GM19193 (cell line): ENCODE results near the gene HDAC1.

ENCODE experiments used
- POLR2A ChIP-seq: IDR thresholded peaks from 4 replicates; pipeline ENCODE4 v1.6.1; 2011; ENCODE audit not compliant: insufficient read depth, insufficient read length; ENCODE audit errors: extremely low read depth

HDAC1 gene

GRCh38 chr1:32307324-32307723 is 15.4 kb downstream of the HDAC1 start:
- no peak for TF ChIP-seq POLR2A

- no peak for TF ChIP-seq POLR2A
Measured at GRCh38 chr1:32309960-32310359, 18.1 kb downstream of the HDAC1 start.

GRCh38 chr1:32311709-32312393 is 20.0 kb downstream of the HDAC1 start:
- no peak for TF ChIP-seq POLR2A

- no peak for TF ChIP-seq POLR2A
Measured at GRCh38 chr1:32316903-32317277, 25.0 kb downstream of the HDAC1 start.

- TF ChIP-seq POLR2A = no peak
Measured at GRCh38 chr1:32318127-32318869, 26.4 kb downstream of the HDAC1 start.

GRCh38 chr1:32321712-32322291 is 29.9 kb downstream of the HDAC1 start:
- TF ChIP-seq POLR2A = no peak

- TF ChIP-seq POLR2A = no peak
Measured at GRCh38 chr1:32327204-32327603, 35.3 kb downstream of the HDAC1 start.

GRCh38 chr1:32329931-32330466 is 38.1 kb downstream of the HDAC1 start:
- no peak for TF ChIP-seq POLR2A

- TF ChIP-seq POLR2A = no peak
Measured at GRCh38 chr1:32330558-32331151, 38.8 kb downstream of the HDAC1 start.

- no peak for TF ChIP-seq POLR2A
Measured at GRCh38 chr1:32331549-32331948, 39.7 kb downstream of the HDAC1 start.

GRCh38 chr1:32332290-32333079 is 40.6 kb downstream of the HDAC1 start:
- TF ChIP-seq POLR2A = peak; percentile 38

- no peak for TF ChIP-seq POLR2A
Measured at GRCh38 chr1:32333251-32333963, 41.5 kb downstream of the HDAC1 start.

GRCh38 chr1:32334274-32334861 is 42.5 kb downstream of the HDAC1 start:
- TF ChIP-seq POLR2A = peak; percentile 43
